B cell (primary cell): ENCODE measurements around the gene SUSD3. TPM values are rescaled to one million over a fixed set of nuclear protein-coding genes. Genes with fewer than 3 reads are reported as not detected.

ENCODE experiments used
- ATAC-seq: fragments of 200-7000 bp; cut with Tn5 transposase; one replicate; pipeline ENCODE4 v1.10.0; 2021; ENCODE audit warnings: low read depth, mild to moderate bottlenecking, moderate number of reproducible peaks, moderate library complexity
- CTCF ChIA-PET: fragments of 350-600 bp; sonication (Branson Sonifier 250); formaldehyde crosslinking; loops from one replicate; lab custom pipeline; 2021; ENCODE audit warnings: antibody characterized with exemption, inconsistent platforms; lab: Charles Lee
- POLR2A ChIA-PET: fragments of 350-600 bp; sonication (Branson Sonifier 250); formaldehyde crosslinking; loops from one replicate; lab custom pipeline; 2021; ENCODE audit warnings: antibody characterized with exemption; lab: Charles Lee
- DNase-seq: peaks from one replicate; pipeline ENCODE4 v3.0.0; 2013
- H2AFZ ChIP-seq: 2 replicates; pipeline ENCODE4 v1.6.1; 2012; ENCODE audit warnings: mild to moderate bottlenecking, low read depth, low read length; ENCODE audit not compliant: insufficient read depth, poor library complexity, severe bottlenecking
- H3K27ac ChIP-seq, 2 donors: 1 replicate in 1 of 2; 2 replicates in 1 of 2; pipeline ENCODE4 v1.5.1; 2012 to 2013; ENCODE audit warnings: low read length in 2 of 2, mild to moderate bottlenecking in 2 of 2, moderate library complexity in 1 of 2
- H3K27me3 ChIP-seq, 4 experiments: fragments of 200-600 bp in 1 of 4; sonication (generic) in 1 of 4; replicated peaks in 1 of 4; 1 replicate in 2 of 4; 2 replicates in 2 of 4; pipeline versions ENCODE4 v1.6.1 to v1.7.0; 2013 to 2016; ENCODE audit warnings: low read length in 3 of 4, mild to moderate bottlenecking in 2 of 4, mixed read lengths in 1 of 4, moderate library complexity in 1 of 4; ENCODE audit not compliant: insufficient read depth in 4 of 4, control insufficient read depth in 3 of 4; ENCODE audit errors: control extremely low read depth in 1 of 4
- H3K36me3 ChIP-seq, 2 experiments: replicated peaks in 1 of 2; 1 replicate in 1 of 2; 2 replicates in 1 of 2; pipeline versions ENCODE4 v1.6.1 to v1.7.1; 2013; ENCODE audit warnings: low read length in 1 of 2; ENCODE audit not compliant: insufficient read depth in 2 of 2, control insufficient read depth in 1 of 2; ENCODE audit errors: control extremely low read depth in 1 of 2, extremely low read depth in 1 of 2
- H3K4me1 ChIP-seq, 2 donors: fragments of 200-600 bp in 1 of 2; sonication (generic) in 1 of 2; 1 replicate in 1 of 2; 2 replicates in 1 of 2; pipeline versions ENCODE4 v1.5.1 to v1.6.1; 2013 to 2017; ENCODE audit warnings: low read length in 2 of 2; ENCODE audit not compliant: control insufficient read depth in 2 of 2, insufficient read depth in 2 of 2
- H3K4me2 ChIP-seq: replicated peaks from 2 replicates; pipeline ENCODE3; 2012; ENCODE audit warnings: mild to moderate bottlenecking, low read depth, low read length; ENCODE audit not compliant: poor library complexity, severe bottlenecking
- H3K4me3 ChIP-seq, 5 experiments: fragments of 200-600 bp in 1 of 5; sonication (generic) in 1 of 5; 1 replicate in 3 of 5; 2 replicates in 2 of 5; pipeline versions ENCODE4 v1.5.1 to v1.7.0; 2011 to 2016; ENCODE audit warnings: low read length in 4 of 5, mild to moderate bottlenecking in 4 of 5, low read depth in 2 of 5, control low read depth in 1 of 5, moderate library complexity in 1 of 5; ENCODE audit not compliant: insufficient read depth in 1 of 5; ENCODE audit errors: control extremely low read depth in 1 of 5, extremely low read depth in 1 of 5
- H3K79me2 ChIP-seq: fragments of 200-600 bp; sonication (generic); one replicate; pipeline ENCODE4 v1.6.0; 2016; ENCODE audit warnings: low read length; ENCODE audit not compliant: control insufficient read depth, insufficient read depth
- H3K9ac ChIP-seq: fragments of 200-600 bp; sonication (generic); 2 replicates; pipeline ENCODE4 v1.6.1; 2017; ENCODE audit warnings: mild to moderate bottlenecking, low read length, moderate library complexity
- H3K9me3 ChIP-seq, 3 donors: one replicate each; pipeline versions ENCODE4 v1.6.1 to v1.7.1; 2013; ENCODE audit warnings: low read length in 2 of 3; ENCODE audit not compliant: control insufficient read depth in 2 of 3, insufficient read depth in 1 of 3; ENCODE audit errors: control extremely low read depth in 1 of 3
- H4K20me1 ChIP-seq: 2 replicates; pipeline ENCODE4 v1.6.0; 2012; ENCODE audit warnings: mild to moderate bottlenecking, low read length; ENCODE audit not compliant: insufficient read depth, control insufficient read depth, poor library complexity, severe bottlenecking
- H3K27ac Mint-ChIP-seq: one replicate; pipeline ENCODE4 v1.8.0; 2021; ENCODE audit warnings: mixed read lengths
- H3K27me3 Mint-ChIP-seq: one replicate; pipeline ENCODE4 v1.8.0; 2021; ENCODE audit warnings: mixed read lengths
- H3K4me1 Mint-ChIP-seq: one replicate; pipeline ENCODE4 v1.8.0; 2021; ENCODE audit warnings: mixed read lengths
- H3K4me3 Mint-ChIP-seq: one replicate; pipeline ENCODE4 v1.8.0; 2021; ENCODE audit warnings: mixed read lengths
- H3K9me3 Mint-ChIP-seq: one replicate; pipeline ENCODE4 v1.8.0; 2022; ENCODE audit warnings: mixed read lengths; ENCODE audit not compliant: insufficient read depth
- CTCF ChIP-seq: fragments of 200-600 bp; IDR thresholded peaks from one replicate; pipeline ENCODE4 v1.8.0; 2022; ENCODE audit warnings: antibody characterized with exemption, mild to moderate bottlenecking
- EZH2 ChIP-seq: IDR thresholded peaks from 2 replicates; pipeline ENCODE4 v1.6.1; 2012; ENCODE audit warnings: borderline replicate concordance, low read depth, mild to moderate bottlenecking, moderate library complexity, low read length; ENCODE audit not compliant: insufficient read depth, poor library complexity, severe bottlenecking
- WGBS: methylation state at CpG from one replicate; pipeline ENCODE4 v1.1.5; 2013; ENCODE audit warnings: missing lambda C conversion rate; ENCODE audit not compliant: insufficient coverage; 5-methylcytosine and 5-hydroxymethylcytosine counted together
- intact Hi-C: fragments of 100-400 bp; cut with micrococcal nuclease; formaldehyde crosslinking; loops from one replicate; pipeline ENCODE4 v1.10.0; 2022
- polyA plus RNA-seq: library from polyadenylated mRNA; depleted of rRNA; stranded (reverse); fragments of >200 nt; gene quantifications from 2 replicates; pipeline ENCODE4 v1.2.3, GENCODE V29; 2012
- total RNA-seq, 2 donors: library from RNA; stranded (reverse); fragments of 120-200 nt in 1 of 2; gene quantifications; 1 replicate in 1 of 2; 2 replicates in 1 of 2; pipeline versions ENCODE4 v1.2.3 to v1.2.4, GENCODE V29; 2013 to 2022

The SUSD3 gene
- total and polyA plus RNA-seq, 2 donors (not counting 1 experiment from before 2014, with no cell fraction given) = 41.0 to 85.0 TPM

- intact Hi-C loops = no loop called here
- ChIA-PET CTCF (interaction anchor here (1.1 kb wide), 1 partner anchor 177 kb away, joined by 4 read pairs; no protein-coding TSS in a partner anchor), POLR2A (no interaction called here)
- DNase-seq (peak; percentile 25), ATAC-seq (no peak)
- Mint-ChIP-seq H3K27ac (no peak overlapping the region), H3K9me3 (no peaks in the 10 kb centered on the region), H3K4me1 (peaks cover 24% of the 10 kb centered on the region), H3K27me3 (no peaks in the 10 kb centered on the region), H3K4me3 (no peak overlapping the region)
- H3K27me3 ChIP-seq = no peaks in the 10 kb centered on the region
- H4K20me1 ChIP-seq = no peaks in the 10 kb centered on the region
- H3K9ac ChIP-seq = no peak overlapping the region
- no peak overlapping the region for H3K27ac ChIP-seq
- TF ChIP-seq CTCF = no peak
- H3K9me3 ChIP-seq = no peaks in the 10 kb centered on the region
- H3K36me3 ChIP-seq = no peaks in the 10 kb centered on the region
- H3K4me3 ChIP-seq = no peak overlapping the region
- 95% methylated on average over 19 of the region's 23 CpGs for WGBS
- H3K4me1 ChIP-seq = peaks cover 3 to 13% of the 10 kb centered on the region in 2 donors
- H3K4me2 ChIP-seq = no peak overlapping the region
- H3K79me2 ChIP-seq = no peaks in the 10 kb centered on the region
- H2AFZ ChIP-seq = no peak overlapping the region
These were observed 67.8 kb downstream of the SUSD3 start for GRCh38 chr9:93126151-93126781.

GRCh38 chr9:93126825-93127368, 68.4 kb downstream of the SUSD3 start:
- no peaks in the 10 kb centered on the region for H3K9me3 Mint-ChIP-seq
- Histone ChIP-seq H3K4me2 (peak overlapping the region; percentile 25), H3K36me3 (no peaks in the 10 kb centered on the region), H3K4me3 (no peak overlapping the region), H3K4me1 (peaks cover 3 to 13% of the 10 kb centered on the region in 2 donors), H3K9ac (no peak overlapping the region), H3K9me3 (no peaks in the 10 kb centered on the region), H3K27me3 (no peaks in the 10 kb centered on the region), H2AFZ (no peak overlapping the region), H3K79me2 (peaks cover under 1% of the 10 kb centered on the region), H4K20me1 (no peaks in the 10 kb centered on the region), H3K27ac (no peak overlapping the region)
- 73% methylated on average over 18 of the region's 18 CpGs for WGBS
- H3K4me3 Mint-ChIP-seq = no peak overlapping the region
- no peak overlapping the region for H3K27ac Mint-ChIP-seq
- peaks cover 24% of the 10 kb centered on the region for H3K4me1 Mint-ChIP-seq
- DNase-seq = no peak
- no peaks in the 10 kb centered on the region for H3K27me3 Mint-ChIP-seq
- ChIA-PET CTCF (no interaction called here), POLR2A (no interaction called here)
- ATAC-seq = no peak
- intact Hi-C loops = no loop called here
- TF ChIP-seq CTCF (no peak), EZH2 (no peak)
